Mesenchymal stem cell (in vitro differentiated cells and primary cell): Measurements from ENCODE around the gene RDH5.

Experiments used
- DNase-seq: peaks from one replicate; pipeline ENCODE4 v3.0.0-alpha.2; 2013
- H2AFZ ChIP-seq: one replicate; pipeline ENCODE4 v1.6.1; 2013; ENCODE audit warnings: low read depth, mild to moderate bottlenecking, control low read depth, inconsistent platforms, low read length, moderate library complexity
- H2AK5ac ChIP-seq: 2 replicates; pipeline ENCODE4 v1.6.1; 2013; ENCODE audit warnings: low read length, moderate library complexity, mild to moderate bottlenecking, inconsistent platforms; ENCODE audit not compliant: severe bottlenecking
- H2BK120ac ChIP-seq: one replicate; pipeline ENCODE4 v1.6.1; 2013; ENCODE audit warnings: low read depth, mild to moderate bottlenecking, inconsistent platforms, low read length, moderate library complexity
- H2BK12ac ChIP-seq, 2 experiments: one replicate each; pipeline ENCODE4 v1.6.1; 2013; ENCODE audit warnings: inconsistent platforms in 2 of 2, low read length in 2 of 2, mild to moderate bottlenecking in 2 of 2, moderate library complexity in 2 of 2, control low read depth in 1 of 2
- H2BK15ac ChIP-seq: one replicate; pipeline ENCODE4 v1.6.1; 2013; ENCODE audit warnings: mild to moderate bottlenecking, low read depth, inconsistent platforms; ENCODE audit not compliant: poor library complexity, severe bottlenecking
- H2BK5ac ChIP-seq: 2 replicates; pipeline ENCODE4 v1.6.1; 2013; ENCODE audit warnings: low read depth, mild to moderate bottlenecking, low read length, control low read depth, inconsistent platforms; ENCODE audit not compliant: poor library complexity, severe bottlenecking
- H3K14ac ChIP-seq, 2 experiments: one replicate each; pipeline ENCODE4 v1.6.1; 2013; ENCODE audit warnings: inconsistent platforms in 2 of 2, low read length in 2 of 2, control low read depth in 1 of 2, mild to moderate bottlenecking in 1 of 2, moderate library complexity in 1 of 2
- H3K18ac ChIP-seq, 2 experiments: one replicate each; pipeline ENCODE4 v1.6.1; 2013; ENCODE audit warnings: inconsistent platforms in 2 of 2, low read length in 2 of 2, control low read depth in 1 of 2, low read depth in 1 of 2, mild to moderate bottlenecking in 1 of 2
- H3K23ac ChIP-seq, 2 experiments: one replicate each; pipeline ENCODE4 v1.6.1; 2013; ENCODE audit warnings: inconsistent platforms in 2 of 2, low read length in 2 of 2, mild to moderate bottlenecking in 2 of 2, moderate library complexity in 2 of 2, control low read depth in 1 of 2
- H3K27ac ChIP-seq: 2 replicates; pipeline ENCODE4 v1.5.1; 2013; ENCODE audit warnings: mild to moderate bottlenecking, moderate library complexity, low read length, control low read depth, inconsistent platforms; ENCODE audit not compliant: poor library complexity, severe bottlenecking
- H3K27me3 ChIP-seq, 2 experiments: 2 replicates each; pipeline versions ENCODE4 v1.6.1 to v1.7.0; 2013; ENCODE audit warnings: low read length in 2 of 2, mild to moderate bottlenecking in 2 of 2, moderate library complexity in 2 of 2, control low read depth in 1 of 2, inconsistent platforms in 1 of 2; ENCODE audit not compliant: control insufficient read depth in 1 of 2, insufficient read depth in 1 of 2
- H3K36me3 ChIP-seq, 2 experiments: 2 replicates each; pipeline versions ENCODE4 v1.6.1 to v1.7.0; 2013; ENCODE audit warnings: low read length in 2 of 2, control low read depth in 1 of 2, inconsistent platforms in 1 of 2, low read depth in 1 of 2, mild to moderate bottlenecking in 1 of 2; ENCODE audit not compliant: insufficient read depth in 2 of 2, control insufficient read depth in 1 of 2
- H3K4ac ChIP-seq, 2 experiments: one replicate each; pipeline ENCODE4 v1.6.1; 2013; ENCODE audit warnings: inconsistent platforms in 2 of 2, low read length in 2 of 2, mild to moderate bottlenecking in 2 of 2, moderate library complexity in 2 of 2, control low read depth in 1 of 2, low read depth in 1 of 2
- H3K4me1 ChIP-seq: 2 replicates; pipeline ENCODE4 v1.6.1; 2013; ENCODE audit warnings: low read depth, low read length, control low read depth; ENCODE audit not compliant: control insufficient read depth, insufficient read depth
- H3K4me2 ChIP-seq: 2 replicates; pipeline ENCODE4 v1.6.1; 2013; ENCODE audit warnings: low read length, mild to moderate bottlenecking, inconsistent platforms; ENCODE audit not compliant: poor library complexity, severe bottlenecking
- H3K4me3 ChIP-seq, 2 experiments: 2 replicates each; pipeline versions ENCODE4 v1.5.1 to v1.7.0; 2013; ENCODE audit warnings: low read length in 2 of 2, mild to moderate bottlenecking in 2 of 2, control low read depth in 1 of 2, low read depth in 1 of 2; ENCODE audit not compliant: insufficient read depth in 1 of 2
- H3K79me1 ChIP-seq: replicated peaks from 2 replicates; pipeline ENCODE4 v1.6.1; 2013; ENCODE audit warnings: mild to moderate bottlenecking, control low read depth, low read length, inconsistent platforms; ENCODE audit not compliant: poor library complexity, severe bottlenecking
- H3K9ac ChIP-seq: 2 replicates; pipeline ENCODE4 v1.7.0; 2013; ENCODE audit warnings: mild to moderate bottlenecking, low read length, moderate library complexity
- H3K9me3 ChIP-seq: 2 replicates; pipeline ENCODE4 v1.7.0; 2013; ENCODE audit warnings: mild to moderate bottlenecking, low read length; ENCODE audit not compliant: control insufficient read depth
- H4K8ac ChIP-seq: one replicate; pipeline ENCODE4 v1.6.1; 2013; ENCODE audit warnings: inconsistent platforms, mild to moderate bottlenecking, low read length, moderate library complexity
- H4K91ac ChIP-seq: one replicate; pipeline ENCODE4 v1.6.1; 2013; ENCODE audit warnings: mild to moderate bottlenecking, low read length, inconsistent platforms
- WGBS: methylation state at CpG from one replicate; pipeline ENCODE4 v1.1.7; 2013; ENCODE audit warnings: mixed read lengths; 5-methylcytosine and 5-hydroxymethylcytosine counted together

The RDH5 gene

GRCh38 chr12:55676707-55677106, 43.5 kb upstream of the RDH5 start:
- H2AFZ ChIP-seq: no peak overlapping the region
- H2BK120ac ChIP-seq: no peak overlapping the region

GRCh38 chr12:55679691-55680090, 40.5 kb upstream of the RDH5 start:
- Histone ChIP-seq H2BK15ac (no peak overlapping the region), H3K14ac (no peak overlapping the region), H3K4me2 (no peak overlapping the region), H3K4ac (no peak overlapping the region), H3K27ac (no peak overlapping the region), H4K91ac (no peak overlapping the region), H3K79me1 (no peaks in the 10 kb centered on the region), H3K18ac (no peak overlapping the region), H3K23ac (no peak overlapping the region), H3K36me3 (no peaks in the 10 kb centered on the region), H2BK12ac (no peak overlapping the region), H3K4me3 (no peak overlapping the region), H2BK120ac (no peak overlapping the region), H2BK5ac (no peak overlapping the region), H3K27me3 (peaks cover 0 to 22% of the 10 kb centered on the region in 2 experiments), H4K8ac (no peak overlapping the region), H2AK5ac (no peak overlapping the region), H2AFZ (no peak overlapping the region), H3K9ac (no peak overlapping the region), H3K4me1 (peaks cover 9% of the 10 kb centered on the region), H3K9me3 (no peaks in the 10 kb centered on the region)
- no peak for DNase-seq
- WGBS: 85% methylated on average over 5 of the region's 5 CpGs

More at GRCh38 chr12:55676707-55677106, 43.5 kb upstream of the RDH5 start:
- Histone ChIP-seq H4K8ac (no peak overlapping the region), H3K4ac (no peak overlapping the region), H3K9me3 (no peaks in the 10 kb centered on the region), H3K4me3 (no peak overlapping the region), H4K91ac (no peak overlapping the region), H3K18ac (no peak overlapping the region), H3K27ac (no peak overlapping the region), H3K79me1 (no peaks in the 10 kb centered on the region), H2AK5ac (no peak overlapping the region), H3K4me1 (peaks cover 5% of the 10 kb centered on the region), H2BK12ac (no peak overlapping the region), H3K4me2 (no peak overlapping the region), H2BK5ac (no peak overlapping the region), H2BK15ac (no peak overlapping the region), H3K27me3 (peaks cover 0 to 19% of the 10 kb centered on the region in 2 experiments), H3K36me3 (no peaks in the 10 kb centered on the region), H3K23ac (no peak overlapping the region), H3K14ac (no peak overlapping the region), H3K9ac (no peak overlapping the region)
- no peak for DNase-seq
- 94% methylated on average over 4 of the region's 6 CpGs for WGBS

GRCh38 chr12:55681142-55682077, 38.8 kb upstream of the RDH5 start:
- Histone ChIP-seq H2BK15ac (no peak overlapping the region), H2BK12ac (no peak overlapping the region), H3K18ac (no peak overlapping the region), H2AFZ (no peak overlapping the region), H3K4ac (no peak overlapping the region), H3K9me3 (no peaks in the 10 kb centered on the region), H3K4me2 (no peak overlapping the region), H2AK5ac (no peak overlapping the region), H3K23ac (no peak overlapping the region), H3K27me3 (peaks cover 0 to 23% of the 10 kb centered on the region in 2 experiments), H3K36me3 (peaks cover 0 to 14% of the 10 kb centered on the region in 2 experiments), H4K91ac (no peak overlapping the region), H3K9ac (peak overlapping the region; percentile 38), H3K4me3 (peak overlapping the region in 1 of 2 experiments; percentile 68), H2BK5ac (no peak overlapping the region), H4K8ac (no peak overlapping the region), H2BK120ac (no peak overlapping the region), H3K4me1 (peaks cover 9% of the 10 kb centered on the region), H3K14ac (no peak overlapping the region), H3K27ac (no peak overlapping the region), H3K79me1 (no peaks in the 10 kb centered on the region)
- peak; percentile 30 for DNase-seq
- WGBS: 45% methylated on average over 17 of the region's 17 CpGs

GRCh38 chr12:55682087-55682796, 38.0 kb upstream of the RDH5 start:
- Histone ChIP-seq H3K4me3 (peak overlapping the region in 1 of 2 experiments; percentile 68), H3K4me2 (no peak overlapping the region), H3K4ac (no peak overlapping the region), H2BK12ac (no peak overlapping the region), H2BK120ac (no peak overlapping the region), H3K18ac (no peak overlapping the region), H2AK5ac (no peak overlapping the region), H3K79me1 (no peaks in the 10 kb centered on the region), H4K91ac (no peak overlapping the region), H3K23ac (no peak overlapping the region), H3K27ac (no peak overlapping the region), H4K8ac (no peak overlapping the region), H2BK15ac (no peak overlapping the region), H2AFZ (no peak overlapping the region), H3K27me3 (peaks cover 0 to 29% of the 10 kb centered on the region in 2 experiments), H3K14ac (no peak overlapping the region), H3K36me3 (peaks cover 0 to 20% of the 10 kb centered on the region in 2 experiments), H3K9ac (peak overlapping the region; percentile 38), H3K9me3 (no peaks in the 10 kb centered on the region), H2BK5ac (no peak overlapping the region), H3K4me1 (peaks cover 9% of the 10 kb centered on the region)
- WGBS: 88% methylated on average over 10 of the region's 13 CpGs
- no peak for DNase-seq
